GM23248 (cell line): Measurements from ENCODE around the gene SUPT4H1. TPM values are rescaled to one million over a fixed set of nuclear protein-coding genes. Genes with fewer than 3 reads are reported as not detected.

Source experiments
- DNase-seq: peaks from one replicate; pipeline ENCODE4 v3.0.0-alpha.2; 2015
- H2AFZ ChIP-seq: fragments of 200-600 bp; sonication (generic); 2 replicates; pipeline ENCODE4 v1.6.1; 2016; ENCODE audit warnings: antibody characterized with exemption
- H3F3A ChIP-seq: fragments of 200-600 bp; sonication (generic); 2 replicates; pipeline ENCODE4 v1.6.1; 2016; ENCODE audit warnings: mild to moderate bottlenecking, antibody characterized with exemption, mixed run types; ENCODE audit not compliant: insufficient read depth
- H3K27ac ChIP-seq: fragments of 200-600 bp; sonication (generic); 2 replicates; pipeline ENCODE4 v1.5.1; 2016; ENCODE audit warnings: mild to moderate bottlenecking
- H3K27me3 ChIP-seq: fragments of 200-600 bp; sonication (generic); replicated peaks from 2 replicates; pipeline ENCODE4 v1.6.1; 2016; ENCODE audit warnings: mild to moderate bottlenecking; ENCODE audit not compliant: insufficient read depth
- H3K36me3 ChIP-seq: fragments of 200-600 bp; sonication (generic); 2 replicates; pipeline ENCODE4 v1.6.1; 2016; ENCODE audit warnings: low read depth, mild to moderate bottlenecking
- H3K4me1 ChIP-seq: fragments of 200-600 bp; sonication (generic); 2 replicates; pipeline ENCODE4 v1.6.1; 2016; ENCODE audit warnings: mild to moderate bottlenecking; ENCODE audit not compliant: insufficient read depth
- H3K4me2 ChIP-seq: fragments of 200-600 bp; sonication (generic); one replicate; pipeline ENCODE4 v1.6.1; 2016; ENCODE audit warnings: mild to moderate bottlenecking; ENCODE audit not compliant: unreplicated experiment
- H3K4me3 ChIP-seq: fragments of 200-600 bp; sonication (generic); 2 replicates; pipeline ENCODE4 v1.5.1; 2016; ENCODE audit warnings: mild to moderate bottlenecking
- H3K79me2 ChIP-seq: fragments of 200-600 bp; sonication (generic); 2 replicates; pipeline ENCODE4 v1.6.1; 2016; ENCODE audit warnings: mild to moderate bottlenecking; ENCODE audit not compliant: insufficient read depth
- H3K9ac ChIP-seq: fragments of 200-600 bp; sonication (generic); 2 replicates; pipeline ENCODE4 v1.6.1; 2016; ENCODE audit warnings: mild to moderate bottlenecking
- H3K9me2 ChIP-seq: fragments of 200-600 bp; sonication (generic); 2 replicates; pipeline ENCODE4 v1.6.1; 2016; ENCODE audit warnings: mixed run types, mild to moderate bottlenecking, moderate library complexity; ENCODE audit not compliant: insufficient read depth
- H3K9me3 ChIP-seq: fragments of 200-600 bp; sonication (generic); one replicate; pipeline ENCODE4 v1.6.1; 2017; ENCODE audit warnings: low read depth
- H4K20me1 ChIP-seq: fragments of 200-600 bp; sonication (generic); 2 replicates; pipeline ENCODE4 v1.6.0; 2016; ENCODE audit not compliant: insufficient read depth
- EZH2 ChIP-seq: fragments of 200-600 bp; sonication (generic); IDR thresholded peaks from 2 replicates; pipeline ENCODE4 v1.6.1; 2018; ENCODE audit warnings: antibody characterized with exemption, mild to moderate bottlenecking; ENCODE audit not compliant: insufficient read depth, poor library complexity, severe bottlenecking
- EZH2phosphoT487 ChIP-seq: fragments of 200-600 bp; sonication (generic); IDR thresholded peaks from 2 replicates; pipeline ENCODE4 v1.6.1; 2018; ENCODE audit warnings: antibody characterized with exemption, moderate library complexity, mild to moderate bottlenecking, low read depth; ENCODE audit not compliant: insufficient read depth
- WGBS, 2 experiments: methylation state at CpG; one replicate each; pipeline ENCODE4 v1.1.6; 2015 to 2017; ENCODE audit warnings: low lambda C conversion rate in 2 of 2, low coverage in 1 of 2; ENCODE audit errors: missing lambda C conversion rate in 2 of 2; 5-methylcytosine and 5-hydroxymethylcytosine counted together
- in situ Hi-C: fragments of 300-500 bp; cut with MboI; formaldehyde crosslinking; loops from 2 replicates; pipeline ENCODE4 v1.15.0; 2020
- polyA plus RNA-seq: library from polyadenylated mRNA; unstranded; fragments of >200 nt; fragmentation: Nextera tagmentation; extraction: Ambion mirVana; gene quantifications from 2 replicates; pipeline ENCODE4 v1.2.1, GENCODE V29; 2016
- total RNA-seq: library from RNA; depleted of rRNA; stranded (reverse); fragments of >200 nt; shearing (Covaris generic); gene quantifications from 2 replicates; pipeline ENCODE4 v1.2.3, GENCODE V29; 2014

The SUPT4H1 gene
- total and polyA plus RNA-seq, 2 experiments from 2014 or later: 57.1 to 92.1 TPM

DNA sequence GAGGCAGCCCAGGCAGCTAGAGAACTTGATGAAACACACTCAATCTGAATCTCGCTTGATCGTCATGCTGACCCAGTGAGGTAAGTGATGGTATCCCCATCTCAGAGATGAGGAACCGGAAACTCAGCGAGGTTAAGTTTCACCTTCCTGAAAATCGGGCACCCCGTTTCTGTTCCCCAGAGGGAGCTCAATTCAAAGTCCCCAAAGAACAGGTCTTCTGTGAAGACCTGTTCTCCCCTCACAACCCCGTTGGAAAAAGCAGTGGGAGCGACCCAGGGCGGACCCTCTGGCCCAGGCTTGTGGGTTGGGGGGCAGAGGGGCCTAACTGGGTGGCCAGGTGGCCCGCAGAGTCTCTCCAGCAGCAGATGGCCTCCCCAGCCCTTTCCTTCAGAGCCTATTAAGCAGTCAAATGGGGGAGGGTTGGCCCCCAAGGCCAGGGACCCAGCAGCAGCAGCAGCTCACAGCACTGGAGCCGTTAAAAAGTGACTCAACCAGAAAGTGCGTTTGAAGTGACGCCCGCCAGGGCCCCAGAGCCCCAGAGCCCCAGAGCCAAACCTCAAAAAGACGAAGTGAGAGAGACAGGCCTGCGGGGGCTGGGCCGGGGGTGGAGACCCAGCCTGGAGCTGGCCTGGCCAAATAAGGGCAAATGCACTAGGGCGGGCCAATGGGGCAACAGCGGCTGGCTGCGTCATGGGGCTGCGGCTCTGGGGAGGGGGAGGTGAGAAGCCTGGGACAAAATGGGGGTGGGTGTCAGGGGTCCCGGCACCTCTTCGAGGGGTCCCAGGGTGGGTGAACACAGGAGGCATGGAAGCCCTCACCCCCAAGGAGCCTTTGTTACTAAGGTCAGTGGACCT is 14.2 kb downstream of the SUPT4H1 start:
- H4K20me1 ChIP-seq: no peaks in the 10 kb centered on the region
- 27 to 36% methylated on average over 23 of the region's 23 CpGs for WGBS, 2 experiments
- peak overlapping the region; percentile 51 for H3K4me2 ChIP-seq
- in situ Hi-C loops: no loop called here
- H3K4me3 ChIP-seq: no peak overlapping the region
- DNase-seq: peak; percentile 87
- H3K9me2 ChIP-seq: no peaks in the 10 kb centered on the region
- H3K36me3 ChIP-seq: no peaks in the 10 kb centered on the region
- H3K4me1 ChIP-seq: peaks cover 41% of the 10 kb centered on the region
- no peaks in the 10 kb centered on the region for H3K9me3 ChIP-seq
- no peaks in the 10 kb centered on the region for H3K27me3 ChIP-seq
- H3K27ac ChIP-seq: peak overlapping the region; percentile 67
- TF ChIP-seq EZH2 (no peak), EZH2phosphoT487 (no peak)
- 0 out of 2 replicates have a peak, but pooled peaks cover 5% of the 10 kb centered on the region for H3F3A ChIP-seq
- no peak overlapping the region for H3K9ac ChIP-seq
- no peaks in the 10 kb centered on the region for H3K79me2 ChIP-seq
- peak overlapping the region; percentile 74 for H2AFZ ChIP-seq

DNA sequence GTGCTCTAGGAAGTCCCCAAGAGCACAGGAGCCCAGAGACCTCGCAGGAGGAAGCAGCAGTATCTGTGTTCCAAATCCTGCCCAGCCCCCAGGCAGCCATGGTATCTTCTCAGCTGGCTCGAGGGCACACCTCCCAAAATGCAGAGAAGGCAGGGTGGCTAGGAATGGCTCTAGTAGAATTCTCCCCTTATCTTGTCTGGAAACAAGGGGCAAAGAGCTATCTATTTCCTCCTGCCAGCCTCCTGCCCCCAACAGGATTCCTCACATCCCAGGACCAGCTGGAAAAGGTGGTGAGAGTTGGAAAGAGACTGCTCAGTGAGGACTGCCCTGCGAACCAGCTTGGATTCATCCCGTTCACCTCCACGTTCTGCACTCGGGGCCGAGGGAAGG is 14.8 kb downstream of the SUPT4H1 start:
- Histone ChIP-seq H3K27ac (peak overlapping the region; percentile 67; the same call in 1 of the 2 replicates), H4K20me1 (no peaks in the 10 kb centered on the region), H3K4me2 (no peak overlapping the region), H3K9ac (no peak overlapping the region), H3K4me3 (no peak overlapping the region), H3K36me3 (no peaks in the 10 kb centered on the region), H3K27me3 (no peaks in the 10 kb centered on the region), H3K79me2 (no peaks in the 10 kb centered on the region), H3K9me2 (no peaks in the 10 kb centered on the region), H3K4me1 (peaks cover 41% of the 10 kb centered on the region), H3F3A (0 out of 2 replicates have a peak, but pooled peaks cover 5% of the 10 kb centered on the region), H2AFZ (peak overlapping the region; percentile 74), H3K9me3 (no peaks in the 10 kb centered on the region)
- no peak for TF ChIP-seq EZH2phosphoT487
- no peak for TF ChIP-seq EZH2
- in situ Hi-C loops: no loop called here
- WGBS, 2 experiments: 42 to 44% methylated on average over 7 of the region's 7 CpGs
- no peak for DNase-seq

DNA sequence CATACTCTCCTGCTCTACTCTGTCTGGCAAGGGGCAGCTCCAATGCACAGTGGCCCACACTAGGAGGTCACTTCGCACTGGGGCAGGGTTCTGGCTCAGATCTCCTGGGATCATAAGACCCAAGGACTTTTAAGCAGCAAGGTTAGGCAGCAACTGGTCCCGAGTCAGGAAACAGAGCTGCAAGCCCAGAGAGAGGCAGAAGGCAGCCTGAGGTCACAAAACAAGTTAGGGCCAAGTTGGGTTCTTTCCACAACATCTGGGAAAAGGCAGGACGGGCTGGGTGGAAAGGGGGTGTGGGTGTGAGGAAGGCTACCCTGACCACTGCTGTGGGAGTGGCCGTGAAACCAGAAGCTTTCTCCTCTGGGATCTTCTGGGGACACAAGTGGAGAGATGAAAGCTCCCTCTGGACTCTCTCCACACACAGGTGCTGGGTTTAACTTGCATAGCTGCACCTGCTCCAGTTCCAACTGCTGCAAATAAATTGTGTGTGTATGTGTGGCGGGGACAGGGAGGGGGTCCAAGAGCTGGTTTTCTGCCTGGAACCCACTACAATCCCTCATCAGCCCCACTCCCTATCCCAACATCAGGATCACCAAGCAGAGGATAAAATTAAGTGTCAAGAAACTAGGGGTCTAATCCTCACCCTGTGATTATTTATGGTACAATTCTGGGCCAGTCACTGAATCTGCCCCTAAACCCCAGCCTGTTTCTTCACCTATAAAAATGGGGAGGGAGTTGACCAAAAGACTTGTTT is 15.4 kb downstream of the SUPT4H1 start:
- TF ChIP-seq EZH2phosphoT487: no peak
- no peak for TF ChIP-seq EZH2
- Histone ChIP-seq H3K4me1 (peaks cover 41% of the 10 kb centered on the region), H3F3A (0 out of 2 replicates have a peak, but pooled peaks cover 5% of the 10 kb centered on the region), H3K27me3 (no peaks in the 10 kb centered on the region), H2AFZ (peak overlapping the region; percentile 74), H3K79me2 (no peaks in the 10 kb centered on the region), H3K4me2 (no peak overlapping the region), H3K9me2 (no peaks in the 10 kb centered on the region), H4K20me1 (no peaks in the 10 kb centered on the region), H3K27ac (no peak overlapping the region), H3K9me3 (no peaks in the 10 kb centered on the region), H3K9ac (no peak overlapping the region), H3K4me3 (no peak overlapping the region), H3K36me3 (no peaks in the 10 kb centered on the region)
- peak; percentile 40 for DNase-seq
- in situ Hi-C loops: no loop called here
- WGBS, 2 experiments: 26 to 29% methylated on average over 5 of the region's 5 CpGs

DNA sequence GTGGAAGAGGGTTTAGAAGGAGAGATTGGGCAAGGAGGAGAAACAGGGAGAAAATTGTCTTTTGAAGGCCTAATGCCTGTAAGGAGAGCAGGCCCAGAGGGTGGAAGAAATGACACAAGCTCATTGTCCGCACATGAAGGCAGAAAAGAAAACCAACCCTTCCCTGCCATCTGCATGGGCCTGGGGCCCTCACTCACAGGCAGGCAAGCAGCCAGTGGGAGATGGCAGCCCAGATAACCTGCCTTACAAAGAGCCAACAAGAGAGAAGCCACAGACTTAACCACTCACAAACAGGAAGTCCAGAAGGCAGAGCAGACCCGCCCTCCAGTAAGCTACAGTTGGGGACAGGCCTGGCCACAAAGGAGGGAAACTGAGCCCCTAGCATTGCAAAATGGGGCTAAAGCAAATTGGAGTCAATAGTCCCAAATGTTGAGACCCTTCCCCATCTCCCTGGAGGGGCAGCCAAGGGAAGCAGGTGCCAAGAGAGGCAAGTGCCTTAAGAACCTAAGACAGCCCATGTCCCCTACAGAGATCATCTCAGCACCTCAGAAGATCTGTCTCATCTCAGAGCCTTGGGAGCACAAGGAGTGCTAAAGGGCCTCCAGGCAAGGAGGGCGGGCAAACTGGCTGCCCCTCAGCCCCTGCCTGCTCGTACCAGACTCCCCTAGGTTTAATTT is 16.1 kb downstream of the SUPT4H1 start:
- 0 out of 2 replicates have a peak, but pooled peaks cover 5% of the 10 kb centered on the region for H3F3A ChIP-seq
- H3K9me3 ChIP-seq: no peaks in the 10 kb centered on the region
- H4K20me1 ChIP-seq: no peaks in the 10 kb centered on the region
- no peaks in the 10 kb centered on the region for H3K79me2 ChIP-seq
- in situ Hi-C loops: no loop called here
- no peak overlapping the region for H3K4me3 ChIP-seq
- TF ChIP-seq EZH2phosphoT487 (no peak), EZH2 (no peak)
- no peak overlapping the region for H3K4me2 ChIP-seq
- H3K4me1 ChIP-seq: peaks cover 41% of the 10 kb centered on the region
- H3K27ac ChIP-seq: no peak overlapping the region
- H2AFZ ChIP-seq: peak overlapping the region; percentile 40; the same call in 1 of the 2 replicates
- no peak for DNase-seq
- no peaks in the 10 kb centered on the region for H3K9me2 ChIP-seq
- no peaks in the 10 kb centered on the region for H3K36me3 ChIP-seq
- H3K27me3 ChIP-seq: no peaks in the 10 kb centered on the region
- 64 to 72% methylated on average over 4 of the region's 4 CpGs for WGBS, 2 experiments
- no peak overlapping the region for H3K9ac ChIP-seq
